Activated CD8-positive, alpha-beta memory T cell treated with anti-CD3 and anti-CD28 coated beads for 48 hours (primary cell): ENCODE results near the gene TRMT112.

Source experiments
- DNase-seq, 3 experiments: peaks; one replicate each; pipeline ENCODE4 v3.0.0-alpha.2; 2020; ENCODE audit warnings: low read depth in 2 of 3, low spot score in 2 of 3

The TRMT112 gene

DNA sequence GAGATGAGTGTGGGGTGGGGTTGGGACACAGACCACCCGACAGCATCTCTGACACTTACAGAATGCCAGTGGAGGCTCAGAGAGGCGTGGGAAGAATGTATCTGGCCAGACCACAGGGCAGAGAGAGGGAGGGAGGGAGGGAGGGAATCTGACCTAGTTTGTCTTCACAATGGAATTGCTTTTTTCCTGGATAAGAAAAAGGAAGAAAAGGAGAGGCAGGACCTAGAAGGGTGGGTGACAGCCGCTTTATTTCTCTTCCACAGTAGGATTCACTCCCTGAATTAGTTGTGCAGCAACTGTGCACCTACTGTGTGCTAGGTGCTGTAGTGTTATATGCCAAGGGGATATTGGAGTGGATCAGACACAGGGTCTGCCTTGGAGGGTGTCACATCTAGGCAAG lies 22.6 kb downstream of the TRMT112 start:
- DNase-seq, result no peak

DNA sequence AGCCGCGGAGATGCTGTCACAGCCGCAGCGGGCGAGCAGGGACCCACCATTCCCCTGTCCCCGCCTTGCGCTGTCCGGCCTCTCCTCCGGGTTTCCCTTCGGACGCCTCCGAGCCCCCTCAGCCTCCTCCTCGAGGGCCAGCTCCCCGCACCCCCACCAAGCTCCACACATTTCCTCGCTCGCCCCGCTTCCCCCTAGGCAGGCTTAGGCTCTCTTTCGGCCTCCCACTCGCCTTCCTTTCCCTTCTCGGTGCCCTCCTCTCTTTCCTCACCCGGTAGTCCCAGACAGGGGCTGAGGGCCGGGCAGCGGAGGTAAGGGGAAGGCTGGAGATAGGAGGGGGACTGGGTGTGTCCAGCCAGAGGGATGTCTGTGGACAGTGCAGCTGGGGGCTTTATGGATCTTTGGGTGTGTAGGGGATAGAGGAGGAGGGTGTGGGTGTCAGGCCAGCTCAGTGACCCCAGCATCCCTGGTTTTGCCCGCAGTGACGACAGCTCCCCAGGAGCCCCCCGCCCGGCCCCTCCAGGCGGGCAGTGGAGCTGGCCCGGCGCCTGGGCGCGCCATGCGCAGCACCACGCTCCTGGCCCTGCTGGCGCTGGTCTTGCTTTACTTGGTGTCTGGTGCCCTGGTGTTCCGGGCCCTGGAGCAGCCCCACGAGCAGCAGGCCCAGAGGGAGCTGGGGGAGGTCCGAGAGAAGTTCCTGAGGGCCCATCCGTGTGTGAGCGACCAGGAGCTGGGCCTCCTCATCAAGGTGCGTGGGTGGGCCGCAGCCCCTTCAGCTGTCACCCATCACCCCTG lies 24.7 kb downstream of the TRMT112 start:
- no peak for DNase-seq

DNA sequence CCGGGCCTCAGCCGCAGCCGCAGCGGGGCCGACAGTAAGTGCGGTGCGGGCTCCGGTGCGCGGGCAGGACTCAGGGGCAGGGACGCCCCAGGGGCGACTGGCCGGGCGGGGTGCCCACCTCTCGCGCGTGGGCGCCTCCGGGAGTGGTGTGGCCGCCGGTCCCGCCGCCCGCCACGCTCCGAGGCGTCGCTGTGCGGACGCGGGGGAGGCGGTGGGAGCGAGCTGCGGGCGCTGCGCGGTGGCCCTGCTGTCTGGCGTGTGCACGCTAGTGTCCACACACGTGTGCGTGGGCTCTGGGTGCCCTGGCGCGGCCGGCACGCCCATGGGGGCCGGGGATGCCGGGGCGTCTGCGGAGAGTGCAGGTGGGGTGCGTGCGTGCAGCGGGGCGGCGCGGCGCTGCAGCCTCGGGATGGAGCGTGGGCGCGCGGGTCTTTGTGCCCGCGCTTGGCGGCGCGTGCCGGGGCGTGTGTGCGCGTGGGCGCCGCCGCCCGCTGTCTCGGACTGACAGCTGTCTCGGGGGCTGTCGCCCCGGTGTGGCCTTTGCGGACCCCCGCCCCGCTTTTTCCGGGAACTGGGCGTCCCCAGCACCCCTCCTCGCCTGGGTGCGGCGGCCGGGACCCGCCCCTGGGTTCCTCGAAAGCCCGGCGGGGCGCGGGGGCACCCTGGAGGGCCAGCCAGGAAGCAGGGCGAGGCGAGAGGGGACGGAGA lies 25.5 kb downstream of the TRMT112 start:
- DNase-seq, result no peak

DNA sequence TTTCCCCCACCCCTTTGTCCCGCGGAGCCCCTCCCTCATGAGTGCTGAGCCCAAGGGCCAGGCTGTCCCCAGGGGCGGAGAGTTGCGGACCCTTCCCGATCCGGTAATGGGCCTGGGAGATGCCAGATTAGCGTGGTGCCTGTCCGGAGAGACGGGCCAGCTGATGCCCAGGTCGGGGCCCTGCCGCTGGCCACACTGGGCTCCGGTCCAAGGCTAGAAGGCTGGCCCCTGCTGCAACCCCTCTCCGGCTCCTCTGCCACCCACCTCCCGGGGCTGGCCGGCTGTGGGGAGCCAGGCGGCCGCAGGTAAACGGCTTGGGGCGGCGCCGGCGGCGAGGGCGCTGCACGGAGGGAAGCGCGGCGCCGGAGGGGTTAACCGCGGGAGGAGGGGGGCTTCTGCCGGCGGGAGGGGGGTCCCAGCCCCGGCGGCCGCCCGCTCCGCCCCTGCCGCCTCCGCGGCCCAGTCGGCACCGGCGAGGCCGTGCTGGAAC lies 26.1 kb downstream of the TRMT112 start, which contains the start of gene KCNK4:
TSS of gene KCNK4 (plus strand) at position 41 of the 490 bp plus-strand sequence. CDS start 1,717 bp downstream, outside the sequence.
- no peak for DNase-seq

DNA sequence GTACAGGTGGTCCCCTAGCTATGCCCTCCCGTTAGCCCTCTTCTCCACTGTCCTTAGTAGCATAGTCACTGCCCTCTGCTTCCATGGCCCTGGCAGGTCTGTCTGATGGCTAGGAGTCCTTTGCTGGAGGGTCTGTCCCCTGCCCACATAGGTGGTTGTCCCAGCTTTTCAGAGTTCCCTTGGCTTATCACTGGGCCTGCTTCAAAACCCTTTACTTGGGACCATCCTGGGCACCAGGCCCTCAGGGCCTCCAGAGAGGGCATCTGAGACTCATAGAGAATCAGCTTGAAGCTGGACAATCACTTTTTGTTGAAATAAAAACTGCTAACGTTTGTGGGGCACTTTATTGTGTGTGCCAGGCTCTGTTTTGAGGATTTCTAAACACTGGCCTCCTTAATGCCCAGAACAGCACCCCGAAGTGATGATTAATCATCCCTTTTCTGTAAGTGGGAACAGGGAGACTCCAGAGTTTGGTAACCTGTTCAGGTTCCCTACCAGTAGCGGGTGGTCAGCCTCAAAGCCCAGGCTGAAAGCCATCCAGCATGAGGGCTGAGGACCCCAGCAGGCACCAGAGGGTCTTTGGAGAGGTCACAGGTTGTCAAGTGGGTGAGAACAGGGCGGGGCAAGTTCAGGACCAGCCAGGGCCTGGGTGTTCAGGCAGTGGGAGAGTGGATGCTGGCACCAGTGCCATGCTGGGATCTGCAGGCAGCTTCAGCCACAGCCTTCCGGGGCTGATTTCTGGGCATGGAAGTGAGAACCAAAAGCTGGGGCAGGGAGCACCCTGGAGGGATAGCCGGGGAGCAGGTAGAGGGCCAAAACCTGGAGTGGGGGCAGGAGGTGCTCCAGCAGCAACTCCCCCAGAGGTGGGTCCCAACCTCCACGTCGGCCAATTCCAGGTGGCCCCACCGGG lies 26.8 kb downstream of the TRMT112 start:
- no peak for DNase-seq

DNA sequence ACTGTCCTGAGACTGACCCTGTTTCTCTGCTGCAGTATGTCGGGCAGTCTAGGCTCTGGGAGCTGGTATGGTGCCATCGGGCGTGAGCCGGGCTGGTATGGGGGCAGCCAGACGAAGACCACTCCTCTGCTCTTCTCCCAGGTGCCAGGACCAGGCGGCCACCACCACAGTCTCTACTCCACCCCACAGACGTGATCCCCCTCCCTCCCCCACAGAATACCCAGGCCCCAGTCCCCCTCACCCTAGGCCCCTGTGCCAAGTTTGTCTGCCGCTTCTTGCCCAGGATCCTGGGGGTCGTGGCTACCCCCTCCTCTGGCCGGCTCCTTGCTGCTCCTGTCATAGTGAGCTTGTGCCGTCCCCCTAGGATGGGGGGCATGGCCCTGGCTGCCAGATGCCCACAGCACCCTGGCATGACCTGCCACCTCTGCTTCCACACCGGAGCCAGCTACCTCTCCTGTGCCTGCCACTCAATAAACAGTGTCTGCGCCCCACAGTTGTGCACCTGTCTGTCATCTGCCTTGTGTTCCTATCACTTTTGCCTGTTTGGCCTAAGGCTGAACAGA lies 28.3 kb downstream of the TRMT112 start:
- no peak for DNase-seq

DNA sequence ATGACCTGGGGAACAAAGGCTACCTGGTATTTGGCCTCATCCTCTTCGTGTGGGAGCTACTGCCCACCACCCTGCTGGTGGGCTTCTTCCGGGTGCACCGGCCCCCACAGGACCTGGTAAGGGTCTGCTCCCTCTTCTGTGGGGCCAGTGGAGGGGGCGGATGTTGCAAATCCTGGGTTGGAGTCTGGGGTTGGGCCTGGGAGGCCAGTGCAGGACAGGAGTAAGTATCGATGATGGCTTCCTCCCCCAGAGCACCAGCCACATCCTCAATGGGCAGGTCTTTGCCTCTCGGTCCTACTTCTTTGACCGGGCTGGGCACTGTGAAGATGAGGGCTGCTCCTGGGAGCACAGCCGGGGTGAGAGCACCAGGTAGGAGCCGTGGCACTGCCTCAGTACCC lies 29.0 kb downstream of the TRMT112 start:
- DNase-seq, result no peak

DNA sequence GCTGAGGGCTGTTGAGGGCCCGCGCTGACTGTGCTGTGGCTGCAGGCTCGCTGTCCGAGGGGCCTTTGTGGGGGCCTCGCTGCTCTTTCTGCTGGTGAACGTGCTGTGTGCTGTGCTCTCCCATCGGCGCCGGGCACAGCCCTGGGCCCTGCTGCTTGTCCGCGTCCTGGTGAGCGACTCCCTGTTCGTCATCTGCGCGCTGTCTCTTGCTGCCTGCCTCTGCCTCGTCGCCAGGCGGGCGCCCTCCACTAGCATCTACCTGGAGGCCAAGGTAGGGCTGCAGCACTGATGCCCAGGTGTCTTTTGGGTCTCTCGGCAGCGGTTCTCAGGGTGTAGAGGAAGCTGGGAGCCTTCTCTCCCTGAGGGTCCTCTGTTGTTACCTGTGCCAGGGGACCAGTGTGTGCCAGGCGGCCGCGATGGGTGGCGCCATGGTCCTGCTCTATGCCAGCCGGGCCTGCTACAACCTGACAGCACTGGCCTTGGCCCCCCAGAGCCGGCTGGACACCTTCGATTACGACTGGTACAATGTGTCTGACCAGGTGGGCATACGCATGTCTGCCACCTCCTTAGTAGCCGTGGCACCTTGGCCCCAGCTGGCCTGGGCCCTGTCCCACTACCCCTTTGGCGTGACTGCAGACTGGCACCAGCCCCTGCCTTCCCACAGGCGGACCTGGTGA lies 29.5 kb downstream of the TRMT112 start:
- no peak for DNase-seq

DNA sequence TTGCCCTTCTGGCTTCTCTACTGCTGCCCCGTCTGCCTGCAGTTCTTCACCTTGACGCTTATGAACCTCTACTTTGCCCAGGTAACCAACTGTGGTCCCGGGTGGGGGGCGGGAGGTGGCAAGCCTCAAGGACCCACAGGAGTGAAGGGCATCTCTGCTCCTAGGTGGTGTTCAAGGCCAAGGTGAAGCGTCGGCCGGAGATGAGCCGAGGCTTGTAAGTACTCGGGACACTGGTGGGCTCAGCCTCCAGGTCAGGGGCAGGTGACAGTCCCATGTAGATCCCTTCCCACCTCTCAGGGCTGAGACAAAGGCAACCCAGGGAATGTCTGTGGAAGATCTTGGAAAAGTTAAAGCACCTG lies 30.6 kb downstream of the TRMT112 start:
- no peak for DNase-seq

DNA sequence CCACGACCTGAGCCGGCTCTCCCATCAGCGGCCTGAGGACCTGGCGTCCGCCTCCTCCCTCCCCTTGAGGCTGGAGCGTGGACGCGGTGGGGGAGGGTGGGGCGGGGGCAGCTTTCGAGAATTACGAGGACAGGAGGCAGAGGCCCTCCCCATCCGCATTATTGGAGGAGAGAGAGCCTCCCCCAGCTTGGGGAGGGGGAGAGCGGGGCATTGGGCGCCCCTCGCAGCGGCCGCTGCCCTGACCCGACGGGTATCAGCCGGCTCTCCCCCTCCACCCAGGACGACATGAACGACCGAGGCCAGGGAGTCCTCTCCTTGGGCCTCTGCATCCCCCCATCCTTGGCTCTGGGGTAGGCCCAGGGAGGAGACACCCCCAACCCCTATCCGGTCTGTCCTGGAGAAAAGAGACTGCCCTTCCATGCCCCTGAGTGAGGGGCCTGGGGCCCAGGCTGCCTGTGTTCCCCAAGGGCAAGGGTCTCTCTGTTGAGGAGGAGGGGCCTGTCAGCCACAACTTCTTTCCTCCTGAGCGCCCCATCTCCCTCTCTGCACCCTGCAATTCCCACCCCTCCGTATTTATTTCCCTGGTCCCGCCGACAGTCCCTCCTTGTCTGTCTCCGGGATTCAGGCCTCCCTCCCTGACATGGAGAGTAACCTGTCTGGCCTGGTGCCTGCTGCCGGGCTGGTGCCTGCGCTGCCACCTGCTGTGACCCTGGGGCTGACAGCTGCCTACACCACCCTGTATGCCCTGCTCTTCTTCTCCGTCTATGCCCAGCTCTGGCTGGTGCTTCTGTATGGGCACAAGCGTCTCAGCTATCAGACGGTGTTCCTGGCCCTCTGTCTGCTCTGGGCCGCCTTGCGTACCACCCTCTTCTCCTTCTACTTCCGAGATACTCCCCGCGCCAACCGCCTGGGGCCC lies 31.2 kb downstream of the TRMT112 start:
- no peak for DNase-seq

DNA sequence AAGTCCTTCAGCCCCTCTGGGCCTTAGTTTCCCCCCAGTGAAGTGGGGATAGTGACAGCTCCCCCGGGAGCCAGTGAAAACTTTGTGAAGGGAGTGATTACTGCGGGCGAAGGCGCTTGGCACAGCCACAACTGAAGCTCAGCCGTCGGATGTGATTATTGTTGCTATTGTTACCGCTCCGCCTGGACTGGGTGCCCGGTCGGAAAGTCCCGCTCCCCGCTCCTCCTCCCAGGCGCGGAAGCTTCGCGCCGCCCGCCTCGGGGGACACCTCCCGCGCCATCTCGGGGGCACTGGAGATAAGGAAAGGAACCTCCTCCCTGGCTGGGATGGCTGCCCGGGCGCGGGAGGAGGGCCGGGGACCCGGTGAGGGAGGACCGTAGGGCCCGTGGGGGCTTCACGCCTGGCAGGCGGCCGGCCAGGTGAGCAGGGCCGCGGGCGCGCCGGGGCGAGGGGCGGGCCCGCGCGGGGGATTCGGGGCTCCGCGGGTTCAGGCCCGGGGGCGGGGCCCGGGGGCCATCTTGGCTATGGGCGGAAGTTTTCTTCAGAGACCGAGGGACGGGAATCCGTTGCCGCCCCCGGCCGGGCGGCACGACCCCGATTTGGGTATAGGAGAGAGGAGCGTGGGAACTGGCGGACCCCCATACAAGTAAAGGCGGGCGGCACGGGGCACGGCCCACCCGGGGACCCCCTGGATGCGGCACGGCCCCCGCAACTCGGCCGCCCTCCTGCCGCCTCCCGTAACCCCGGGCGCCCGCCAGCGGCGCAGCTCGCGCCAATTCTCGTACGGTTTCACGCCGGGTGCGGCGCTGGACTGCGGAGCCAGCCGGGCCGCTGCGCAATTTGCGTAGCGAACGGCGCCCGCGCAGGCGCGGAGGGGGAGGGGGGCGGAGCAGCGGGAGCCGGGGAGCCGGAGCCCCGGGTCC lies 32.1 kb downstream of the TRMT112 start, which contains the start of gene GPR137:
TSS of gene GPR137 (plus strand) at position 887 of the 923 bp plus-strand sequence. CDS start 677 bp downstream, outside the sequence.
- peak; percentile 85 to 99 (median 95) for DNase-seq

DNA sequence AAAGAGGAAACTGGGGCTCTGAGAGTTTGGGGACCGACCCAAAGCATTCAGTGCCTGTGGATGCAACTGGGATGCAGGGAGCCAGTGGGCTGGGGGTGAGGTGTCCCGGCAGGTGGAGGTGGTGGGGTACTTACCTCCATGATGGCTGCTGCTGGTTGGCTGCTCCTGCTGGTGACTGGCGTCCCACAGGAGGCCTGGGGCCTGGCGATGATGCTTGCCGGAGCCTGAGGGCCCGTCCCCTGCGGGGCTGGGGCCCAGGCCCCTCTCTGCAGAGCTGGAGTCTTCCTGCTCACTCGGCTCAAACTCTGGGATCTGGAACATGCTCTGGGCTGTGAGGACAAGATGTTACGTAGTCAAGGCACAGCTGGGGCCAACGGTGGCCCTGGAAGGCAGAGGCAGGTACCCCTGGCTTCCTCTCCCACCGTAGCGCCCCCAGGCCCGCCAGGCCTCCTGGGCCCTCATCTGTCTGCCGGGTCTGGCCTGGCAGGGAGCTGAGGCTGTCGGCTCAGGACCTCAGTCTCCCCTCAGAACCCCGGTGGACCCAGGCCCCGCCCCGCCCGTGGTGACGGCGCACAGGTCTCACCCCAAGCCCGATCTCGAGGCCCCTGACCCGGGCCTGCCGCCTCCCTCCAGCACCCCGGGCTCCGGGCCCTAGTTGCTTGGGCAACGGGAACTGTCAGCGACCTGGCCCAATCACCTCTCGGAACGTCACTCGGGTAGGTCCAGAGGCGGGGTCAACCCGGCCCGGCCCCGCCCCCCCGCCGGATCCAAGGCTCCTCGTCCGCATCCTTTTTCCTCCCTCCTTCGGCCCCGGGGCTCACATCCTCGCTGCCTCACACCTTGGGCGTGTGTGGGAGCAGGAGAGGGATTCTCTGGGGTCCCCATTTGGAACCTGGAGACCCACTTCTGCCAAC lies 33.1 kb downstream of the TRMT112 start, which contains the start of gene BAD:
TSS of gene BAD (minus strand) at position 618 of the 914 bp plus-strand sequence. CDS start at position 321, 297 bp downstream.
- peak; percentile 79 to 91 (median 84) for DNase-seq

DNA sequence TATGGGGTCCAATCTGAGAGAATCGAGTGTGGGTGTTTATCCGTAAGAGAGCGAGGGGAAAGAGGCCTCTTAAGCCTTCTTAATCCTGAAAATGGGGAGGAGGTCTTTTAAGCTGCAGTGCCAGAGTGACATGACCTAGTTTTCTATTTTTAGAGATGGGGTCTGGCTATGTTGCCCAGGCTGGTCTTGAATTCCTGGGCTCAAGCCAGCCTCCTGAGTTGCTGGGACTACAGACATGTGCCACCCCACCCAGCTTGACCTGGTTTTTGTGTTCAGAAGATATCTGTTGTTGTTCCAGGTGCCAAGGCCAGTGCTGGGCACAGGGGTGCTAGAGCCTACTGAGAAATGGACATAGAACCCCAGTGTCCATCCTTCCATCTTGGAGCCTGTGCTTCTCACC lies 34.3 kb downstream of the TRMT112 start:
- no peak for DNase-seq

DNA sequence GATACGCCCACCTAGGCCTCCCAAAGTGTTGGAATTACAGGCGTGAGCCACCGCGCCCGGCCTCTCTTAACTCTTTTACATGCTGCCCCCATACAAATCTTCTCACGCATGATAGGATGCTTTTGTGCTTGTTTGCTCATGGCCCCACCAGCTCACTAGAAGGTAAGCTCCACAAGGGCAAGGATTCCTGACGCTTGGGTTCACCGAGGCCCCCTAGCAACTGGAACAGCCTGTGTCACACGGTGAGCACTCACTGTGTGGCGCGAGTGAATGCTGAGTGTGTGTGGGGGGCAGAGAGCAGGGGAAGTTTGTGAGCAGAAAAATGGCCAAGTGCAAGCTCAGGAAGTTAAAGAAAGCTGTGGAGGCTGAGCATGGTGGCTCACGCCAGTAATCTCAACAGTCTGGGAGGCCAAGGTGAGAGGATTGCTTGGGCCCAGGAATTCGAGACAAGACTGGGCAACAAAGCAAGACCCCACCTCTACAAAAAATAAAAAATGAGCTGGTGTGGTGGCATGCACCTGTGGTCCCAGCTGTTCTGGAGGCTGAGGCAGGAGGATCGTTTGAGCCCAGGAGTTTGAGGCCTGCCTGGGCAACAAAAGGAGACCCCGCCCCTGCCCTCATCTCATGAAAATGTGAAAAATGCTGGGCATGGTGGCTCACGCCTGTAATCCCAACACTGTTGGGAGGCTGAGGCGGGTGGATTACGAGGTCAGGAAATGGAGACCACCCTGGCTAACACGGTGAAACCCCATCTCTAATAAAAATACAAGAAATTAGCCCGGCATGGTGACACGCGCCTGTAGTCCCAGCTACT lies 35.2 kb downstream of the TRMT112 start:
- no peak for DNase-seq

DNA sequence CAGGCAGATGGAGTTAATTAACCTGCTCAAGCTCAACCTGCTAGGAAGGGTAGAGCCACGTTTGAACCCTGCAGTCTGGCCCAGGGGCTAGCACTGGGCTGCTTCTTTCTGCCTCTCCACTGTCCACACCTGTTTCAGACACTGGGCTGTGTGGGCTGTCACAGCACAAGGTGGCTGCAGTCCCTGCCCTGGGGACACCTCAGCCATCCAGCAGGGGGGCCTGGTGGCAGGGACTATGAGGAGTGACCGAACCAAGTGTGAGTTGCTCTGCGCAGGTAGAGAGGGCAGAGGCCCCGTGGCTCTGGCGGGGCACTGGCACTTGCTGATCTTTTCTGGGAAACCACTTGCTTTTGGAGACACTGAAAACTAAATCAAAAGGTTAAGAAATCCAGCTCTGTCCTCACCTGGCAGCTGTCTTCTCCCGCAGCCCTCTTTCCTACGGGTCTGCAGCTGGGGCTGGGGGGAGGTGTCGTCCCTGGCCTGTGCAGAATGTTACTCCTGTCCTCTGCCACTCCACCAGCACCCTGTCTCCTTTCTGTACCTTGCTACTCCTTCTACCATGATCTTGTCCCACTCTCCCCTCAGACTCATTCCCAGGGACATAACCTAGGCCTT lies 38.7 kb downstream of the TRMT112 start:
- DNase-seq, result no peak
